ENCODE data around the gene MVD.

MVD gene

DNA sequence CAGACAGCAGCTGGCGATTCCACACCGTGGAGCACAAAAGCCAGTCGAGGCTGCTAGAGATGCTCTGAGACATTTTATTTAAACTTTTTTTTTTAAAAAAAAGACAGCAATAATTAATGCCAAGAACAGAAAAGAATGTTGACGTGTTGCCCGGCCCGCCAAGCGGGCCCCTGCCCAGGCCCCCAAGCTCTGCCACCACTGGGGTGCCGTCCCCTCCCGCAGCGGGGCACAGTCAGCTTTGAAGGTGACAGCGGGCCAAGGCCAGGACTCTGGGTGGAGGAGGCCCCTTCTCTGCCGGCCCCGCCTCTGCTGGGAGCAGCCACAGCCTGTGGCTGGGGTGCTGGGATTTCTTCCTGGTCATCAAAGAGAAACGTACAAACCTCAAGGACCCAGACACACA, 33.5 kb upstream of the MVD start:
- no peak for DNase-seq

DNA sequence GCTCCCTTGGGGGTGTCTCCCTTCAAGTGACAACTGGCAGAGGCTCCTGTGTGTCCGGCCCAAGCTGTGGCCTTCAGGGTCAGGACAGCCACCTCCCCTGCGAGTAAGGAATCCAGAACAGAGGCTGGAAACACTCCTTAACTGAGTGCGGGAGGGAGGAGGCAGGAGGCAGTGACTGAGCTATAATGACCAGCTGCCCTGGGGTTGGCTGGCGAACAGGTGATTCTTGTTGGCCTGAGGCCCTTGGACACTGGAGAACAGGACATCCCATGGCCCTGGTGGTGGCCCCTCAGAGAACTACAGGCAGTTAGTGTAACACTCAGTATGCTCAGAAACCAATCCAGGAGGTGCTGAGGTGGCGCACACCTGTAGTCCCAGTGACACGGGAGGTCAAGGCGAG, 32.9 kb upstream of the MVD start:
- no peak for DNase-seq

DNA sequence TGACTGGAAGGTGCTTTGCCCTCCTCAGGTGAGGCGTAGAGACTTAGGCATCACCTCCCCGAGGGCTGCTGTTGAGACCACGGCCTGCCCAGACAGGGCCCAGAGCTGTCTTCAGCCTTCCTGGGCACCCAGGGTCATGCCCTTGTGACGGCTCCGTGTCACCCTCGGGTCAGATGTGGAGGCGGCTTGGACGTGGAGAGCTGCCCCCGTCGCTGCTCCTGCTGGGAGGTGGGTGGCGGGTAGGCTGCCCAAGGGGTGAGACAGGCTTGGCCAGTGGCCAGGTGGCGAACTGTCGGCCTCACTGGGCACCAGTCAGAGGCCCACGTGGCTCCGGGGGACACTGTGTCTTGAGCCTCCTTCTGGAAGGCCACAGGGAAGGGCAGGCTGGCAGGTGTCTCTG, 32.3 kb upstream of the MVD start:
- no peak for DNase-seq

GRCh38 chr16:88694221-88695087, 31.6 kb upstream of the MVD start:
- DNase-seq: no peak

GRCh38 chr16:88693420-88694177, 30.7 kb upstream of the MVD start:
- DNase-seq: no peak

DNA sequence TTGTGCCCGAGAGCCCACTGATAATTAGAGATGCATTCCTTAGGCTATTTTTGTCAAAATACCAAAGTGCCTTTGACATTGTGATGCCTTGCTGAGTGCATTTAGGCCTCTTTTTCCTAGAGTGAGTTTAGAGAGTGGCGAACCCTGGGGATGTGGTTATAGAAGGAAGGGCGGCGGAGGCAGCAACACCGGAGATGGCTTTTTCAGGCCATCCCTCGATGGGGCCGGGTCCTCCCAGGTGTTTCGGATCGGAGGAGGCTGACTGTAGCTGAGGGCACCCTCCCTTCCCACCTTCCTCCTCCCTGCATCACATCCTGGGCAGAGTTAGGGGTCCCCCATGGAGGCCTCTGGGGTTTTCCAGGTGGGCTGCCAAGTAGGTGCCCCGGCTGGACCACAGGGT, 30.0 kb upstream of the MVD start:
- DNase-seq: no peak

DNA sequence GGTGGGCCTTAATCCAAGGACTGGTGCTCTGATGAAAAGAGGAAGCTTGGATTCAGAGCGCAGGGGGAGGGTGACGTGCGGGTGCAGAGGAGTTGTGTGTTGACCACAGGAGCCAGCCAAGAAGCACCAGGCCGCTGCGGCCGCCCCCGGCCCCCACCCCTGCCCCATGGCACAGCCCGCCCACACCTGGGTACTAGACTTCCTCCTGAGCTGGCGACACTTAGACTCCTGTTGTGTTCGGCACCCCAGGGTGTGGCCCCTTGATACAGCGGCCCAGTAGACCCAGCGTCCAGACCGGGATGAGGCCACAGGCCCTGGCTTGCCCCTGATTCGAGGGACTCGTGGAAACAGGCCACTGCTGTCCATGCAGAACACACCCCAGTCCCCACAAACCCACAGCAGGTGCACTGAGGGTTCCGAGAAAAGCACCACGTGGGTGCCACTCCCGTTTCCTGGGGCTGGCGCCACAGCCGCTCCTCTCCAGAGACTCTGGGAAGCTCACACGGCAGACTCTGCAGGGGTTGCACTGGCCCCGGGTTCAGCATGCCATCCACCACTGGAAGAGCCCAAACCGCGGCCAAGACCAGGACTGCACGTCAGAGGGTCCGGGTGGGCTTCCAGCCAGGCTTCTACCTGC, 29.2 kb upstream of the MVD start:
- peak; percentile 76 for DNase-seq

GRCh38 chr16:88691129-88691813, 28.4 kb upstream of the MVD start:
- DNase-seq: no peak

GRCh38 chr16:88690341-88691128, 27.6 kb upstream of the MVD start:
- no peak for DNase-seq

GRCh38 chr16:88688013-88688778, 25.3 kb upstream of the MVD start:
- no peak for DNase-seq

DNA sequence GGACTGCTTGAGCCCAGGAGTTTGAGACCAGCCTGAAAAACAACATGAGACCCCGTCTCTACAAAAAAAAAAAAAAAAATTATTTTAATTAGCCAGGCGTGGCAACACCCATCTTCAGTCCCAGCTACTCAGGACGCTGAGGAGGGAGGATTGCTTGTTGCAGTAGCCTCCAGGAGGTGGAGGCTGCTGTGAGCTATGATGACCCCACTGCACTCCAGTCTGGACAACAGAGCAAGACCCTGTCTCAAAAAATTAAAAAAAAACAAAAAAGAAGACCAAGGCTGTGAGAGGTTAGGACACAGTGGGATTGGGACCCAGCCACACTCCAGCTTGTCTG, 24.8 kb upstream of the MVD start:
- no peak for DNase-seq

DNA sequence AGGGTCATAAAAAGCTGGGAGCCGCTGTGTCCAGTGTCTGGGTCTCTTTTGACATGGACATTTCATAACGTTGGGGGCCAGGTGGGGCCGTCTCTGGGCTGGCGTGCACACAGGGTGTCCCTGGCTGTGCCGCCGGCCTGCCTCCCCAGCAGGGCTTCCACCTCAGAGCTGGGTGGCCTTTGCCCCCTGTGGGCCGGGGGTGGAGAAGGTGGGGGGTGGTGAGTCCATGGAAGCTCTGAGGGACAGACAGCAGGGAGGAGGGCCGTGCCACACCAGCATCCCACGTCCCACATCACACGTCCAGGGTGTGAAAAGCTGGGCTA, 24.3 kb upstream of the MVD start:
- DNase-seq: no peak

DNA sequence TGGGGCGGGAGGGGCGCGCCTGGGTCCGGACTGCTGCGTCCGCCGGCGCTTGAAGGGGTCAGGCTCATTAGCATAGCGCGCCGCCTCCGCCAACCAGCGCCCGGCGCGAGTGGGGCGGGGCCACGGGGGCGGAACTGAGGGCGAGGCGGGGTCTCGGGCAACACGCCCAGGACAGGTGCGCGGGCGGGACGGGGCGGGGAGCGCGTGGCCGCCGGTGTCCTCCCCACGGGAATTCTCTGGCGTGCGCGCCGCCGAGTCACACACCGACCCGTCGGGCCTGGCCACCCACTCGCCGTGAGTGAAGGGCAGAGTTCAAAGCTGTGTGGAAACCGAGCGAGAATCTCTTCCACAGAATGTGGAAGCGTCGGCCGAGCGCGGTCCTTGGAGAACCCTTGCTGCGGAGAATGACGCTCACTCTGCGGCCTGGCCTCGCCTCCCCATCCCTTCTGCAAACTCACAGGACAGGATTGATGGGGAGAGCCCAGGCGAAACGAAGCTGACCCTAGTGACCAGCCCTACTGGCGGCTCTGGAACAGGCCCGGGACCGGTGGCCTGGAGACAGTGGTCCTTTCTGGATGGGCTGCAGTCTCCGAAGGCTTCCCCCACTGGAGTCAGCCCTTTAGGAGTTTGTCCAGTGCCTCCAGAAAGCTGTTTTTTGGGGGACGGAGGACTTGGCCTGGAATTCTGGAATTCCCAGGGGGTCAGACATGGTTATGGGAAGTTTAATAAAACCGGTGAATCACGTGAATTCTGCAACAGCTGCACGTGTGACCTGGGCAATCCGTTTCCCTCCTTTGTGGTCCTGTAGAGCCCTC, 23.8 kb upstream of the MVD start, which contains the start of gene SNAI3:
TSS of gene SNAI3 (minus strand) at position 69 of the 815 bp plus-strand sequence. CDS start 101 bp downstream, outside the sequence.
- peak; percentile 89 for DNase-seq

GRCh38 chr16:88686062-88686438, 23.2 kb upstream of the MVD start:
- no peak for DNase-seq

- DNase-seq: peak; percentile 81
Observed at GRCh38 chr16:88685156-88686061, 22.5 kb upstream of the MVD start.

DNA sequence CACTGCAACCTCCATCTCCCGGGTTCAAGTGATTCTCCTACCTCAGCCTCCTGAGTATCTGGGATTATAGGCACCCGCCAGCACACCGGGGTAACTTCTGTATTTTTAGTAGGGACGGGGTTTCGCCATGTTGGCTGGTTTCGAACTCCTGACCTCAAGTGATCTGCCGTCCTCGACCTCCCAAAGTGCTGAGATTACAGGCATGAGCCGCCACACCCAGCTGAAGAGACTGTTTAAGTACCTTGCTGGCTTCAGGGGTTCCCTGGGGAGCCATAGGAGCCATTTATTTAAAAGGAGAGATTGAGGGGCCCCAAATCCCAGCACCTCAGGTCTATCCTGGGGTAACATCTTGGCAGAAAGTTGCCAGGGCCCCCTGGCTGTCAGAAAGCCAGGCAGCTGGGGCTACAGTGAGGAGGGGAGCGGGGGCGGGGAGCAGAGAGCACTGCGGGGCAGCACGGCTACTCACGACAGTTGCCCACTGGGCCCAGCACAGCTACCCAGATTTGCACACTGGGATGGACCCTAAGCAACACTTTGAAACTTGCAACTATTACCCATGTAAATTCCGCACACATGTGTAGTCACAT, 21.8 kb upstream of the MVD start:
- DNase-seq: no peak

DNA sequence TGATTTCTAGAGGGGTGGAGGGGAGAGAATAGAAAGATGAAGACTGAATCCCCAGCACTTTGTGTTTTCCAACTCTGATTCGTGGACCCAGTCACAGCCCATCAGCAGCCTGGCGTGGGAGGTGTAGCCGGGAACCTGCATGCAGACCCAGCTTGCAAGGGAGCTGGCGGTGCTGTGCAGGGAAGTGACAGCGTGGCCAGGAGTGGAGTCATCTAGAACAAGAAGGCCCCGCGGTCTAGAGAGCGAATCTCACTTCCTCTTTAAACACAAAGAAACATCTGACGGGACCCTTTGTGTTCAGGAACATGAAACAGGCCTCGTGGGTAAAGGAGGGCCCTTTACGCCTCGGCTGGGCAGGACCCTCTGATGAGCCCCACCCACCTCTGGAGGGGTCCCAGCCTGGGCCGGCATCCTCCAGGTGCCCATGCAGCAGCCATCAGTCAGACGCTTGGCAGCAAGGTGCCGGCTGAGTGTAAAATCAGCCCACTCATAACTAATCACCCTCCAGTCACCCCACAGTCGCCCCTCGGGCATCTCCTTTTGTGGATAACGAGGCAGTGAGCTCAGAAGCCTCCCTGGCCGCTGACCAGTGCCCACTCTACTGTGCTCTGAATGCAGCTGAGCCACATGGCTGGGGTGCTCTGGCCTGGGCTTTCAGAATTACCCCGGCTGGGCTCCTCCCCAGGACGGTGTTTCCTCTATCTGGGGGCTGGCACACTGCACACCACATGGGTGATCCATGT, 19.0 kb upstream of the MVD start:
- DNase-seq: peak; percentile 93

DNA sequence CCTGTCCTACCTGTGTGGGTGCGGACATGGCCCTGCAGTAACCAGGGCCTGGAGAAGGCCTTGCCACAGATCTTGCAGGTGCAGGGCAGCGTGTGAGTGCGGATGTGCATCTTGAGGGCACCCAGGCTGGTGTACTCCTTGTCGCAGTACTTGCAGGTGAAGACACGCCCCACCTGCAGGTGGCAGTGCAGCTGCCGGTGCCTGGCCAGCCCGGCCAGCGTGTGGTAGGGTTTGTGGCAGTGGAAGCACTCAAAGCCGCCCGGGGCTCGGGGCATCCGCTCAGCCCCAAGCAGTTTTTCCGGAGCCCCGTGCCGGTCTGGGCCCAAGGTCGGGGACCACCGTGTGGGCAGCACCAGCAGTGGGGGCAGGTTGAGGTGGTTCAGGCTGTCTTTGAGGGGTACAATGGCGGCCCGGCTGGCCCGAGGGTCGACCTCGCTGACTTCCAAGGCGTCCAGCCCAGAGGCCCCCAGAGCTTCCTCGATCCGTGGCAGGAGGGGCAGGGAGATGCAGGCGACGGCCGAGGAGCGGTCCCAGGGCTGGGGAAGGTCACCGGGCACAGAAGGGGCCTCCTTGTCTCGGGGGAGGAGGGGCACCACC, 18.3 kb upstream of the MVD start:
- DNase-seq: no peak

All from inflammatory macrophage treated with lipopolysaccharide for 4 hours (primary cell).